ENCODE results near the gene BSPH1.
"Not testable (repeated sequence)": the region's sequence is repeated elsewhere in the genome, so short reads cannot be mapped to it uniquely, and the experiment has no call there.

The BSPH1 gene

GRCh38 chr19:47949852-47950521, 42.0 kb downstream of the BSPH1 start:
- H3K9me3 ChIP-seq (ENCODE audit: low read length); H3K4me2 ChIP-seq (ENCODE audit: low read length); H3K27me3 ChIP-seq (ENCODE audit: insufficient read depth, low read length): not testable (repeated sequence)

GRCh38 chr19:47928581-47928980, 63.4 kb downstream of the BSPH1 start:
- H3K4me2 ChIP-seq (ENCODE audit: low read length); H3K9me3 ChIP-seq (ENCODE audit: low read length); H2AFZ ChIP-seq (ENCODE audit: low read length); H3K4me3 ChIP-seq (ENCODE audit: low read depth, low read length, poor library complexity, severe bottlenecking); H3K9ac ChIP-seq (ENCODE audit: low read length); H4K20me1 ChIP-seq (ENCODE audit: insufficient read depth, low read length); H3K27me3 ChIP-seq (ENCODE audit: insufficient read depth, low read length); H3K27ac ChIP-seq (ENCODE audit: low read depth, low read length, poor library complexity, severe bottlenecking); H3K79me2 ChIP-seq (ENCODE audit: insufficient read depth, low read length); H3K9me2 ChIP-seq (ENCODE audit: low read depth, low read length); H3F3A ChIP-seq (ENCODE audit: insufficient read depth, low read length); H3K4me1 ChIP-seq (ENCODE audit: insufficient read depth, low read length, severe bottlenecking); H3K36me3 ChIP-seq (ENCODE audit: insufficient read depth, low read length): not testable (repeated sequence)

More at GRCh38 chr19:47949852-47950521, 42.0 kb downstream of the BSPH1 start:
- not testable (repeated sequence) for H4K20me1 ChIP-seq (ENCODE audit: insufficient read depth, low read length); H3K4me3 ChIP-seq (ENCODE audit: low read depth, low read length, poor library complexity, severe bottlenecking); H3F3A ChIP-seq (ENCODE audit: insufficient read depth, low read length); H3K9ac ChIP-seq (ENCODE audit: low read length); H3K36me3 ChIP-seq (ENCODE audit: insufficient read depth, low read length); H3K9me2 ChIP-seq (ENCODE audit: low read depth, low read length); H3K4me1 ChIP-seq (ENCODE audit: insufficient read depth, low read length, severe bottlenecking); H3K79me2 ChIP-seq (ENCODE audit: insufficient read depth, low read length); H3K27ac ChIP-seq (ENCODE audit: low read depth, low read length, poor library complexity, severe bottlenecking); H2AFZ ChIP-seq (ENCODE audit: low read length)
- TF ChIP-seq CTCF (IDR thresholded peaks at IDR 0.05; ENCODE audit: low read length), result peak; percentile 13; the same call in 1 of the 2 replicates

DNA sequence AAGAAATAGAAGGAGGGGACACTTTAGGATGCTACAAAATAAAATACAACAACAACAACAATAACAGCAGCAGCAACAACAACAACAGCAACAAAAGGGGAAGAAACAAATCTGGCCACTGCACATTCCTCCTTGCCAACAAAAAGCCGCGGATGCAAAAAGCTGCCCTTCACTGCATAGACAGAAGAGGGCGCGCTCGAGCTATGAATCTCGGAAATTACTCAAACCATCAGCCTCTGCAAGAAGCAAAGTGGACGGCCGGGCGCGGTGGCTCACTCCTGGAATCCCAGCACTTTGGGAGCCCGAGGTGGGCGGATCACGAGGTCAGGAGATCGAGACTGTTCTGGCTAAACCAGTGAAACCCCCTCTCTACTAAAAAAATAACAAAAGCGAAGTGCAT, 71.9 kb downstream of the BSPH1 start:
- not testable (repeated sequence) for H3K9me2 ChIP-seq (ENCODE audit: low read depth, low read length); H3K9me3 ChIP-seq (ENCODE audit: low read length); H3K4me3 ChIP-seq (ENCODE audit: low read depth, low read length, poor library complexity, severe bottlenecking); H2AFZ ChIP-seq (ENCODE audit: low read length); H3K4me2 ChIP-seq (ENCODE audit: low read length); H3K27me3 ChIP-seq (ENCODE audit: insufficient read depth, low read length); H3K4me1 ChIP-seq (ENCODE audit: insufficient read depth, low read length, severe bottlenecking); H4K20me1 ChIP-seq (ENCODE audit: insufficient read depth, low read length); H3K79me2 ChIP-seq (ENCODE audit: insufficient read depth, low read length); H3K9ac ChIP-seq (ENCODE audit: low read length); H3K36me3 ChIP-seq (ENCODE audit: insufficient read depth, low read length); H3K27ac ChIP-seq (ENCODE audit: low read depth, low read length, poor library complexity, severe bottlenecking); H3F3A ChIP-seq (ENCODE audit: insufficient read depth, low read length)
